ENCODE results near the gene AGRN.

DNA sequence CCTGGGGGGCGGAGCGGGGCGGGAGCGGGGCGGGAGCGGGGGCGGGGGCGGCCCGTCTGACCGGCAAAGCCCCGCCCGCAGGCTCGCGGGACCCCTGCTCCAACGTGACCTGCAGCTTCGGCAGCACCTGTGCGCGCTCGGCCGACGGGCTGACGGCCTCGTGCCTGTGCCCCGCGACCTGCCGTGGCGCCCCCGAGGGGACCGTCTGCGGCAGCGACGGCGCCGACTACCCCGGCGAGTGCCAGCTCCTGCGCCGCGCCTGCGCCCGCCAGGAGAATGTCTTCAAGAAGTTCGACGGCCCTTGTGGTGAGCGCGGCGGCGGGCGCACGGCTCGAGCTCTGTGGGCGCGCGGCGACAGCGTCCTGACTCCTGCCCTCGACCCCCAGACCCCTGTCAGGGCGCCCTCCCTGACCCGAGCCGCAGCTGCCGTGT, 21.2 kb downstream of the AGRN start:
- TF ChIP-seq POLR2A (IDR thresholded peaks at IDR 0.05), result no peak
- no peak for TF ChIP-seq POLR2AphosphoS5 (IDR thresholded peaks at IDR 0.05)
- TF ChIP-seq, protein P1, sequence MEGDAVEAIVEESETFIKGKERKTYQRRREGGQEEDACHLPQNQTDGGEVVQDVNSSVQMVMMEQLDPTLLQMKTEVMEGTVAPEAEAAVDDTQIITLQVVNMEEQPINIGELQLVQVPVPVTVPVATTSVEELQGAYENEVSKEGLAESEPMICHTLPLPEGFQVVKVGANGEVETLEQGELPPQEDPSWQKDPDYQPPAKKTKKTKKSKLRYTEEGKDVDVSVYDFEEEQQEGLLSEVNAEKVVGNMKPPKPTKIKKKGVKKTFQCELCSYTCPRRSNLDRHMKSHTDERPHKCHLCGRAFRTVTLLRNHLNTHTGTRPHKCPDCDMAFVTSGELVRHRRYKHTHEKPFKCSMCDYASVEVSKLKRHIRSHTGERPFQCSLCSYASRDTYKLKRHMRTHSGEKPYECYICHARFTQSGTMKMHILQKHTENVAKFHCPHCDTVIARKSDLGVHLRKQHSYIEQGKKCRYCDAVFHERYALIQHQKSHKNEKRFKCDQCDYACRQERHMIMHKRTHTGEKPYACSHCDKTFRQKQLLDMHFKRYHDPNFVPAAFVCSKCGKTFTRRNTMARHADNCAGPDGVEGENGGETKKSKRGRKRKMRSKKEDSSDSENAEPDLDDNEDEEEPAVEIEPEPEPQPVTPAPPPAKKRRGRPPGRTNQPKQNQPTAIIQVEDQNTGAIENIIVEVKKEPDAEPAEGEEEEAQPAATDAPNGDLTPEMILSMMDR (IDR thresholded peaks at IDR 0.05), result no peak

All from suprapubic skin (tissue), 4 donors.